ENCODE results near the gene MRPS12.

Gene MRPS12

GRCh38 chr19:38893341-38893771 lies 37.4 kb upstream of the MRPS12 start:
- no peak overlapping the region for H3K27ac ChIP-seq
- TF ChIP-seq, protein P1, sequence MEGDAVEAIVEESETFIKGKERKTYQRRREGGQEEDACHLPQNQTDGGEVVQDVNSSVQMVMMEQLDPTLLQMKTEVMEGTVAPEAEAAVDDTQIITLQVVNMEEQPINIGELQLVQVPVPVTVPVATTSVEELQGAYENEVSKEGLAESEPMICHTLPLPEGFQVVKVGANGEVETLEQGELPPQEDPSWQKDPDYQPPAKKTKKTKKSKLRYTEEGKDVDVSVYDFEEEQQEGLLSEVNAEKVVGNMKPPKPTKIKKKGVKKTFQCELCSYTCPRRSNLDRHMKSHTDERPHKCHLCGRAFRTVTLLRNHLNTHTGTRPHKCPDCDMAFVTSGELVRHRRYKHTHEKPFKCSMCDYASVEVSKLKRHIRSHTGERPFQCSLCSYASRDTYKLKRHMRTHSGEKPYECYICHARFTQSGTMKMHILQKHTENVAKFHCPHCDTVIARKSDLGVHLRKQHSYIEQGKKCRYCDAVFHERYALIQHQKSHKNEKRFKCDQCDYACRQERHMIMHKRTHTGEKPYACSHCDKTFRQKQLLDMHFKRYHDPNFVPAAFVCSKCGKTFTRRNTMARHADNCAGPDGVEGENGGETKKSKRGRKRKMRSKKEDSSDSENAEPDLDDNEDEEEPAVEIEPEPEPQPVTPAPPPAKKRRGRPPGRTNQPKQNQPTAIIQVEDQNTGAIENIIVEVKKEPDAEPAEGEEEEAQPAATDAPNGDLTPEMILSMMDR (conservative IDR thresholded peaks at IDR 0.05): no peak
- TF ChIP-seq ZFX (IDR thresholded peaks at IDR 0.05): no peak

GRCh38 chr19:38894968-38895367 lies 35.8 kb upstream of the MRPS12 start:
- no peak for TF ChIP-seq ZFX (IDR thresholded peaks at IDR 0.05)
- TF ChIP-seq, protein P1 (conservative IDR thresholded peaks at IDR 0.05): no peak
- no peak overlapping the region for H3K27ac ChIP-seq

DNA sequence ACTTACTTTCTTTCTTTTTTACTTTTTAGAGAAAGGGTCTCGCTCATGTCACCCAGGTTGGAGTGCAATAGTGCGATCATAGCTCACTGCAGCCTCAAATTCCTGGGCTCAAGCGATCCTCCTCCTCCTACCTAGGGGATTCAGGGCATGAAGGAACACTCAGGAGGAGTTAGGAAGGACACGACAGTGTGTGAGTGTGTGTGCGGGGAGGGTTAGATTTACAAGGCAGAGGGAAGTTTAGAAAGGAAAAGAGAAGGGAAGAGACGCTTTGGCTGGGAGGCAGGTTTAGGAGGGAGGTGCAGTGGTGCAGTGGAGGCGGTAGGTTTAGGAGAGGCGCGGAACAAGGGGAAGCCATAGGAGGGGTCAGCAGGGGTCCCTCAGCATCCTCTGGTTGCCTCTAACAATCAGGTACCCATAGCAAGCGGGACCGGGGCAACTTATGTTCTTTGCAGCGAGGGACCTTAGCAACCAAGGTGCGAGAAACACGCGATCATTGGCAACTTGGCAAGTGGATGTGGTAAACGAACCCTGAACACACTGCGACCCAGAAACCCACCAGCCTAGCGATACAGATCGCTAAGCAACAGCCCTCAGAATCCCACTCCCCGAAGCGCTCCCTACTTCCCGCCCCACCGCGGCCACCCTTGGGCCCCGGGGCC lies 31.8 kb upstream of the MRPS12 start:
- peak overlapping the region; percentile 61 for H3K27ac ChIP-seq
- TF ChIP-seq, protein P1 (conservative IDR thresholded peaks at IDR 0.05): no peak
- no peak for TF ChIP-seq ZFX (IDR thresholded peaks at IDR 0.05)

DNA sequence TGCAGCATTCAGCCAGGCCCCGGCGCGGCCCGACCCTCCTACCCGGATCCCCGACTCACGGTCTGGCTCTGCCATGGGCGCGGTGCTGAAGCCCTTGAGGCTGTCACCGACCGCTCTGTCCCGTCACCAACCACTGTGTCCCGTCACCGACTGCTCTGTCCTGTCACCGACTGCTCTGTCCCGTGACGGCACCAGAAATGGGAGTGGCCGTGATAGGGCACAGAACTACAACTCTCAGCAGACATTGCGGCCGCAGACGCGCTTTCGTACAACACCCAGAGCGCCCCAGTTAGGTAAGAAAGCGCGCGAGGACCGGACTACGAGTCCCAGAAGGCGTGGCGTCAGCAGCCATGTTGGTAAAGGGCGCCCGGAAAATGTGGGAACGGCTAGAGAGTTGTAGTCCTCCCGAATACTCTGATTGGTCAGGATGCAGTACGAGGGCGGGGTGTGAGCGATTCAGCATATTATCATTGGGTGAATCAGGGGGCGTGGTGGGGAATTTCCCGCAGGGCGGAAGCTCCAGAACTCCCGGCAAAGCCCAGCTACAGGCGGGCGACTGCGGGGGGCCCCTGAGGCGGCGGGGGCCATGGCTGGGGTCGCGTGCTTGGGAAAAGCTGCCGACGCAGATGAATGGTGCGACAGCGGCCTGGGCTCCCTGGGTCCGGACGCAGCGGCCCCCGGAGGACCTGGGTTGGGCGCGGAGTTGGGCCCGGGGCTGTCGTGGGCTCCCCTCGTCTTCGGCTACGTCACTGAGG lies 31.1 kb upstream of the MRPS12 start, which contains the start of the genes NFKBIB and SIRT2:
Gene NFKBIB, plus strand, starts transcription at position 523 of the 755 bp plus-strand sequence. Its CDS starts 64 bp downstream, at position 587.
Gene SIRT2, minus strand, starts transcription at position 172 of the 755 bp plus-strand sequence. Its CDS starts 97 bp downstream, at position 75.
- H3K27ac ChIP-seq: peak within 1 kb of the TSS; percentile 61

DNA sequence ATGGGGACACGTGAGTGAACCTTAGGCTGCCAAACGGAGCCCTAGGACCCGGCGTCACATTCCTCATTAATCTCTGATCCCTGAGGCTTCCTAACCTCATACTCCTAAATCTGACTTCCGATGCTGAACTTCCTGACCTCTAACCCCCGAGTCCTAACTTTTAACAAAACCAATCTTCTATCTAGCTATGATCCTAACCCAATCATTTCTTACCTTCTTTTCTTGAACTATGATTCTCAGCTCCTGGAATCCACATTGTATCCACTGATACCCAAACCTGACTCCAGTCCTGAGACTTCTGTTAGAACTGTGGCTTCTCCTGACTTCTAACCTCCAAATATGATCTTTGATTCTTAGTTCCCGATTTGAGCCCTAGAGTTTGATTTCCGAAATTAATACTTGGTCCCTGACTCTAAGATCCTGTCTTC lies 30.5 kb upstream of the MRPS12 start:
- TF ChIP-seq, protein P1 (conservative IDR thresholded peaks at IDR 0.05): no peak
- no peak for TF ChIP-seq ZFX (IDR thresholded peaks at IDR 0.05)
- H3K27ac ChIP-seq: peak overlapping the region; percentile 61

More for the DNA sequence above, 31.1 kb upstream of the MRPS12 start, which contains the start of the genes NFKBIB and SIRT2:
- TF ChIP-seq, protein P1 (conservative IDR thresholded peaks at IDR 0.05): no peak
- TF ChIP-seq ZFX (IDR thresholded peaks at IDR 0.05): peak; percentile 49; the same call in 1 of the 2 replicates

DNA sequence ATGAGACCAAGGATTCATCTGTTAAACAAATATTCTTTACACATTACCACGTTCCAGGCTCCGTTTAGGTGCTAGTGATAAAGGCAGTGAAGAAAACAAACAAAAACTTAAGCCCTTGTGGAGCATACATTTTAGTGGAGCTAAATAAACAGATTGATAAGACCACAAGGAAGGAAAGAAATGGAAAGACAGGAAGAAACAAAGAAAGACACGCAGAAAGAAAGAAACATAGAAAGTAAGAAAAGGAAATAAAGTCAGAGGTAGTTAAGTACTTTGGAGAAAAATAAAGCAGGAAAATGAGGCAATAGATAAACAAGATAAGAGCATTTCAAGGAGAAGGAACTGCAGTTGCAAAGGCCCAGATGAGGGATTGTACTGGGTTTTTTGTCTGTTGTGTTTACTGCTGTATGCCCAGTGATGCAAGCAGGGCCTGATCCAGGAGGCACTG lies 30.0 kb upstream of the MRPS12 start:
- no peak overlapping the region for H3K27ac ChIP-seq
- TF ChIP-seq, protein P1 (conservative IDR thresholded peaks at IDR 0.05): no peak
- no peak for TF ChIP-seq ZFX (IDR thresholded peaks at IDR 0.05)

DNA sequence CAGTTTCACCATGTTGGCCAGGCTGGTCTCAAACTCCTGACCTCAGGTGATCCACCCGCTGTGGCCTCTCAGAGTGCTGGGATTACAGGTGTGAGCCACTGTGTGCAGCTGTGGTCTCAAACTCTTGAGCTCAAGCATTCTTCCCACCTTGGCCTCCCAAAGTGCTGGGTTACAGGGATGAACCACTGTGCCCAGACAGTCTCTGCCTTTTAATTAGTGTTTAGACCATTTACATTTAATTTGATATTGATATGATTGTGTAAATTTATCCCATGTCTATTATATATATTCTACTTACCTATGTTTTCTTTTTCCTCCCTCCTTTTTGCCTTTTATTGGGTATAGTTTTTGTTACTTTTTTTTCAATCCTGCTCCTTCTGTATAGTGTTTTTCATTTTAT lies 29.1 kb upstream of the MRPS12 start:
- no peak overlapping the region for H3K27ac ChIP-seq
- TF ChIP-seq, protein P1 (conservative IDR thresholded peaks at IDR 0.05): no peak
- no peak for TF ChIP-seq ZFX (IDR thresholded peaks at IDR 0.05)
